ENCODE results near the gene ITPK1.

ITPK1 gene

GRCh38 chr14:92962031-92962830 is 153.5 kb downstream of the ITPK1 start:
- no peak for DNase-seq

DNA sequence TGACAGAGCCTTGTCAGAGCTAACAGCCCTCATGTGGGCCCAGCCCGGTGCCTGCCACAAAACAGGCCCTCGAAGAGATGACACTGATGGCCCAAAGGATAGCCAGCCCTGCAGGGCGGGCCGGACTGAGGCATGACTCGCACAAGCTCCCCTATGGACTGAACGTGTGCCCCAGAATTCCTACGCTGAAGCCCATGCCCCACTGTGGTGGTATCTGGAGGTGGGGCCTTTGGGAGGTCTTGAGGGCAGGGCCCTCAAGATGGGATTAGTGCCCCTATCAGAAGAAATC is 154.2 kb downstream of the ITPK1 start:
- DNase-seq, result no peak

DNA sequence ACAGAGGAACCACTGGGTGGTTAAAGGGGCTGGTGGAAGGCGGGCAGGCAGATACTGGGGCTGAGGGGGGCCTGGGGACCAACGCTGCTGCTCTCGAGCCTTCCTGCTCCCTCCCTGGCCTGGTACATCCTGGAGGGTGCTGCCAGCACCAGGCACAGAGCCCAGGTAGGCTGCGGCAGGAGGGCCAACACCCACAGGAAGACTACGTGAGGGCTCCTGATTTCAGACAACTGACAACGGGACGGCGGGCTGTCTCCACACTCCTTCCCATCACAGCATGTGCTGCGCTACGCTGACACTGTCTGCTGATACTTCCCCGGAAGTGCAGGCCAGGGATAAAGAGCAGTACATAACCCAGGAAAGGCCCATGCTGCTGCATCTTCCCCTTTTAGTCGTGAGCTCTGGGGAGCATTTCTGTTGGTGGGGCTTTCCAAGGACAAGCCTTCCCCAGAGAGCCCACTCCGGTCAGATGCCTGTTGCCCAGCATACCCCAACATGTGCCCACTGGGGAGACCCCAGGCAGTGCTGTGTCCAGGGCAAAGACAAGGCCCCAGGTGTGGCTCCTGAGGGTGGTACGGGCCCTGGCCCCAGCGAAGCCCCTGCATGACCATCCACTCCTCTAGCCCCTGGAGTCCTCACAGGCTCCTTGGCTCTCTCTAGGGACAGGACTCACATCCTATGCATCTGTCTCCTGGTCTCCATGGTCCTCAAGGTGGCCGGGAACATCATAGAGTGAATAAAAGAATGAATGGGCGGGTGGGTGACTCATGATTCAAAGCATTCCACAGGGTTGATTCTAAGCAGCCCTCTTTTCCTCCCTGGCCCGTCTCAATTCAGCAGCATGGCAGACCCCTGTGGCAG is 154.8 kb downstream of the ITPK1 start:
- no peak for DNase-seq

DNA sequence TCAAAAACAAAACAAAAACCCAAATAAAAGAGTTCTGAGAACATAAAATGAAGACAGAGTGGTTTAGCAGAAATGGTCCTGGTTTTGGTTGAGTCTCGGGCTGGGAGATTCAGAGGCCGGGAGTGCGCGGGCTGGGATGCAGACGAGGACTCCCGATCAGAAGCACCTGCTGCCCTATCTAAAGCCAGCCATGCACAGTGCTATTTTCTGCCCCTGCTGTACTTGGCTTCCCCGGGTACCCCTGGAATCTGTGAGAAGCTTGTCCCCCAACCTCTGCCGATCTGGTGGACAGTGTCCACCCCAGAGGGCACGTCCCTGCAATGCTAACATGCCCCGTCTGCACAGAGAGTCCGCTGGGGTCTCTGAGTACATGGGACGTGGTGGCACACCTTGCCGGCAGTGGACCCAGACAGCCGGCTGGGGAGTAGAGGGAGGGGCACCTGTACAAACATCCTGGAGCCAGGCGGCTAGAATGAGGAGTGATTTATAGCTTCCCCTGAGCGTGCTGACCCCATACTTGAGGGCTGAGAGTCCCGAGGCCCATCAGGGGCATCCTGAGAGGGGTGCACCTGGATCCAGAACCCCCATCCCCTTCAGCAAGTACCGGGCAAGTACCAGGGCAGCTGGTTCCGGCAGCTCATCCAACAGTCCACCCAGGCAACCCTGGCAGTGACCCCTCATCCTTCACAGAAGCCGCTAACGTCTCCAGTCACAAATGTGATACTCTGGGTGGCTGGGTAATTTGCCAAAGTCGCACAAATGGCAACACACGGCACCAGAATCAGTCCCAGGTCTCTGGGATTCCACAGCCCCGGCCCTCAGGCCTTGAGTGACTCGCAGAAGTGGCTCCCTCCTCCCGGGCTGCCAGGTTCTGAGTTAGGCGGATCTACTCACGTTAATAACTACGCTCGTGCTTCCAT is 155.7 kb downstream of the ITPK1 start:
- DNase-seq, result no peak

DNA sequence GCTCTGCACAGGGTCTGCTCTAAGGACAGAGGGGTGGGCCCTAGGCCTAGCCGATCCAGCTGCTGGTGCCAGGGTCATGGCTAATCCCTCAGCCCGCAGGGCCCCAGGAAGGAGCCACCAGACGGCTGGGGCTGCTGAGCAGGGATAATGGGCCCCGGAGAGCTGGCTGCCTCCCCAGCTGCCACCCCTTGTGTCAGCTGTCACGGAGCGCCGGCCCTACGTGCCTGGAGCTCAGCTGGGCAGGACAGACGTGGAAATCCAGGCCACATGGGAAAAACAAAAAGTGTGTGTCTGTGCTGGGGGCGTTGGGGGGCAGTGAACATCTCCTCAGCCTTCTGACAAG is 156.6 kb downstream of the ITPK1 start:
- DNase-seq, result no peak

DNA sequence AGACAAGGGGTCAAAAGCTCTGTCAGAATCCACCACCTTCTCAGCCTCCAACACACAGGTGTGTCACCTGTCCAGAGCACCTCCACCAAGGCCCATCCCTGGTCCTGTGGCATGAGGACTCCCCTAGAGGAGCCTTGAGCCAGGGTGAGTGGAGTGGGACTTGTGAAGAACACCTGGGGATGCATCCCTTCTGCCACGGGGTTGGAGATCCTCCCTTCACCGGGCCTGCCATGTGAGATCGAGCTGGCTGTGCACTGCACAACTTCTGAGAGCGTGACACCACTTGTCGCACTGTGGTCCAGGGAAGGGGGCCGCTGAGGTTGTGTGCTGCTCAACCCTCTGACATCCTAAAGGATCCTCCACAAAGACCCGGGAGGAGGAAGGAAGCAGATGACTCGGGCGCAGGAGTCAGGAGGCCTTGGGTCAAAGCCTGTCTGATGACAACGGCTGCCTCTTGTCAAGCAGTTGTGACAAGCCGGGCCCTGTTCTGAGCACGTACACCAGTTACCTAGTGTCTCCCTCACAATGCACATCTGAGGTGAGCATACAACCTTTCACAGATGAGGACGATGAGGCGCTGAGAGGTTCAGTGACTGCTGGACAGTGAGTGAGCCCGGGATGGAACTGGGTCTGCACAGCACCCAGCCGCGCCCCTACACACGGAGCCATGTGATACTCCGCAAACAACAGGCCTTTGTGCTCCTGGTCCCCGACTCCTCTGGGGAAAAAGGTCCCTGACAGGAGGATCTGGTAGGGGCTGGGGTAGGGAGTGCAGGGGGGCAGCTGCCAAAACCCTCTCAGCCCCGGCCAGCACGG is 157.1 kb downstream of the ITPK1 start:
- no peak for DNase-seq

DNA sequence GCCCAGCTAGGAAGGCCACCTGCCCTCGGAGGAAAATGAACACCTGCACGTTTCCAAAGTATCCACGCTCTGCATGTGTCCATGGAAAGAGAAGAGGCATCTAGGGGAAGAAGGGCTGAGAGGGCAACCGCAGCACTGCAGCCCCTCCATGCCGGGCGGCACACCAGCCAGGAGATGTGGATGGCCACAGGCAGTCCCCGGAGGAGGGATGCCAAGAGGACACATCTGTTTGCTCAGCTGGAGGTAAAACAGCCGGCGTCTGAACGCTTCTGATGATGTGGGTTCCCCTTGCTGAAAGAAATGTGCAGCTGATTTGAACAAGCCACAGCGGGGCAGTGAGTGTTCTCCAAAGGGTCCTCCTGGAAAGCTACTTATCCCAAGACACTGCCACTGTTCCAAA is 158.8 kb downstream of the ITPK1 start:
- no peak for DNase-seq

- DNase-seq, result no peak
Observed at GRCh38 chr14:92955381-92955780, 160.3 kb downstream of the ITPK1 start.

DNA sequence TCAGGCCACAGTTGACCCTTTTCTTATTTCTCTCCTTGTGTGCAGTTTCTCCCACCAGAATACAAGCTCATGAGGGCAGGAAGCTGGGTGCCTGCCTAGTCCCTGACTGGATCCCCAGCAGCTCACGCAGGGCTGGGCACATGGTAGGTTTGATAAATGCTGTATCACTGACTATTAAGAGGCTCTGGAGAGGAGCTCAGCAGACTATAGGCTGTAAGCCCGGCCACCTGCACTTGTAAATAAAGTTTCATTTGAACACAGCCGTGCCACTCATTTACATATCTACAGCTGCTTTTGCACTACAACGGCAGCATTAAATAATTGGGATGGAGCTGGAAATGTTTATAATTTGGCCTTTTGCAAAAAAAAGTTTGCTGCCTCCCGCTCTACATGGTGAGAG is 160.8 kb downstream of the ITPK1 start:
- no peak for DNase-seq

DNA sequence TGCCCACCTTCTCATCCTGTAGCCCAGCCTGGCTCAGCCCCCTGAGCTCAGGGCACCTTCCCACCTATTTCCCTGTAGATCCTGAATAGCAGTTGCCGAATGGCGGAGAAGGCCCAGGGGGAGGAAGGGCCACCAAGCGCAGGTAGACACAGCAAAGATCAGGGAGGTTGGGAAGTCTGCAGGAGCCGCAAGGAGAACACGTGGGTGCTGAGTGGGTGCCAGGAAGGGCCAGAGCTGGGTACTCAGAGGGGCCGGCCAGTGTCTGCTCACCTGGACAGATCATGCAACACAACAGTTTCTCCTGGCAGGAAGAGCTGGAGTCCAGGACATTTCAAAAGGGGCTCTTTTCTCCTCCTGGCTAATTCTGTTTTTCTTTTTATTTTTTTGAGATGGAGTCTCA is 162.2 kb downstream of the ITPK1 start:
- no peak for DNase-seq

DNA sequence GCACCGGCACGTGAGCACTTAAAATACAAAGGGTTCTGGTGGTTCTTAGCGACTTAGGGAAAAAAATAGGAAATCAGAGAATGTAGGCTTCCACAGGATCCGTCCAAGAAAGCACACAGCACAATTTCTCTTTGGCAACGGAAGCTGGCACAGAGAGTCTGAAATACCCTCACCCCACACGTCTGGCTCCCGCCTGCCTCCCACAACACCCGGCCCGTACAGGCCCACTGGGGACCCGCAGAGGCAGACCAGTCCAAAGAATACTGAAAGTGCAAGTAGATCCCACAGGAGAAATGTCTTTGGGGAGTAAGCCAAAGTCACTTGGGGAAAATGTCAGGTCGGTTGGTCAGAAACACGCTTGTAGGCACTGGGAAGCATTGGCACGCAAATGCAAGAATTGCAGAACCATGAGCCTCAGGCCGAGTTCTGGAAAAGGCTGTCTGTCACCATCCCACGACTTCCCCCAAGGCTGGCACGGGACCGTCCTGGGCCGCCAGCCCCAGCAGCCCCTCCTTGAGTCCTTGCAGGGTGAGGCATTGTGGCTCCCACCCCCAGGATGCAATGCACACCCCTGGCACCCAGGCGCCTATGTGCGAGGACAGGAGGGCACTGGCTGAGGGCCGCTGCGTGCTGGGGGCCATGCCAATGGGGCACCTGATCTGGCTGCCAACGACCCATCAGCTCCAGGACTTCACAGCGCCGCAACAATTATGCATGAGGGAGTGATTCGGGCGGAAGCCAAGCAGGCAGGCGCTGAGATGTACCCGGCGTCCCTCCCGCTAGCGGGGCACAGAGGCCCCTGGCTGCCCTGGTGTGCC is 163.0 kb downstream of the ITPK1 start:
- no peak for DNase-seq

GRCh38 chr14:92951912-92952471 is 163.7 kb downstream of the ITPK1 start:
- DNase-seq, result peak; percentile 89

- DNase-seq, result no peak
Observed at GRCh38 chr14:92951261-92951660, 164.5 kb downstream of the ITPK1 start.

DNA sequence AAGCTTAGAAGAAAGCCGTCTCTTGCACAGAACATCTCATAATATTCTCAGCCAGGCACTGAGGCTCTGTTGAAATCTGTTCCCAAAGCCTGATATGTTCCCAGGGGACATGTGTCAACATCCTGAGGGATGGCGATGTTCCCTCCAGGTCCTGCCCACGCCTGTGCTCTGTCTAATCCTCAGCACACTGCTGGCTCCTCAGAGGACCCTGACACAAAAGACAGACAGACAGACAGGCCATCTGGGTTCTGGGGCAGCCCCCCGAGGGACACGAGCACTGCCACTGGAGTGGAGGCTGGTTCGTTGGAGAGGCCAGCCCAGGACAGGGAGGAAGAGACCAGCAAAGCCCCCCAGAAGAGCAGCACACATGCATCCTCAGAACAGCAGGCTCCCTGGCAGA is 165.0 kb downstream of the ITPK1 start:
- DNase-seq, result no peak

DNA sequence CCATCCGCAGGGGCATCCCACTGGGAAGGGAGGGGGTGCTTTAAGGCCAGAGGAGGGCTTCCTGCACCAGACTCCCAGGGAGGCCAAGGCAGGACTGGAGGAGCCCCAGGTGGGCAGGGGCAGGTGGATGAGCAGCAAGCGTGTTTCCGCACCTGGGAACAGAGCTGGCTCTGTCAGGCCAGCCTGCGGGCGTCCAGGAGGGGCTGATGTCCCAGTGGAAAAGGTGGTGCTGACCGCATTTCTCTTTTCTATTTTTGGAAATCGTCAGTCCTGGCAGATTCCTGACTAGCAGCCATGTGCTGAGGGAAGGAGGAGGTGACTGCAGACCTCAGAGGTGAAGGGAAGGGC is 165.6 kb downstream of the ITPK1 start:
- no peak for DNase-seq

- no peak for DNase-seq
Observed at GRCh38 chr14:92949496-92950192, 166.1 kb downstream of the ITPK1 start.

- DNase-seq, result no peak
Observed at GRCh38 chr14:92948647-92949046, 167.1 kb downstream of the ITPK1 start.

- DNase-seq, result no peak
Observed at GRCh38 chr14:92946847-92947545, 168.7 kb downstream of the ITPK1 start.

- no peak for DNase-seq
Observed at GRCh38 chr14:92945959-92946846, 169.5 kb downstream of the ITPK1 start.

Measured in activated CD4-positive, alpha-beta T cell treated with anti-CD3 and anti-CD28 coated beads, Interleukin-2, Interleukin-6, amounts not matched to agents 100 ng/mL and 50 ng/mL, durations not matched to agents 16 hours and 8 hours (primary cell).